ENCODE measurements around the gene SHISAL2B.

The SHISAL2B gene

GRCh38 chr5:64754066-64754465 lies 63.8 kb downstream of the SHISAL2B start:
- no peak for TF ChIP-seq GATA3 (IDR thresholded peaks at IDR 0.05; ENCODE audit: low read depth, low read length)
- no peak for TF ChIP-seq GATA2 (IDR thresholded peaks at IDR 0.05; ENCODE audit: low read depth, low read length)

GRCh38 chr5:64758901-64759300 lies 68.6 kb downstream of the SHISAL2B start:
- TF ChIP-seq GATA2 (IDR thresholded peaks at IDR 0.05; ENCODE audit: low read depth, low read length), result no peak
- no peak for TF ChIP-seq GATA3 (IDR thresholded peaks at IDR 0.05; ENCODE audit: low read depth, low read length)

DNA sequence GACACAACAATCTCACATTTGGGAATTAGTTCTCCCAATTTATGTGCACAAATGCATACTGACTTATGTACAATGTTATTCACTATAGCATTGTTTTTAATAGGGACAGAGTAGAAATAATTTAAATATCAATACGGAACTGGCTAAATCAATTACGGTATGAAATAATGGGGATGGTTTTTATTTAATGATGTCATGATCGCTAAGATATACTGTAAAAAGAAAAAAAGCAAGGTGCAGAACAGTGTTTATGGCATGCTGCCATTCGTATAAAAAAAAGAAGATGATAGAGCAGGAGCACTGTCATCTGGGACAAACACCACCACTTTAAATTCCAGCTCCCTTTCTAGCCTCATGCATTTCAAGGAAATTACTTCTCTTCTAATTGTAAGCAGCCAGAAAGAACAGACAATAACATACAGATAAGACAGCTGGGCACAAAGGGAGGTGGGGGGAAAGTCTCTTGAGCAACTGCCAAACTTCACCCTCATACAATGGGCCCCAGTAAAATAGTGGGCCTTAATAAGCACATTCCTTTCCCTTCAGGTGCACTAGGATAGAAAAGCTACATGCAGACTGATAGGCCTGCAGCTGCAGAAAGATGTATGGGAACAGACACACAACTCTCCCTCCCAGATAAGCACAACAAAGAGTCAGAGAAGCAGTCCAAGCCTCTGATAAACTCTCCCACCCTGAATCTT lies 69.8 kb downstream of the SHISAL2B start:
- no peak for TF ChIP-seq GATA2 (IDR thresholded peaks at IDR 0.05; ENCODE audit: low read depth, low read length)

- no peak for TF ChIP-seq GATA2 (IDR thresholded peaks at IDR 0.05; ENCODE audit: low read depth, low read length)
- TF ChIP-seq GATA3 (IDR thresholded peaks at IDR 0.05; ENCODE audit: low read depth, low read length), result no peak
Measured at GRCh38 chr5:64763948-64764503, 73.7 kb downstream of the SHISAL2B start.

- TF ChIP-seq GATA2 (IDR thresholded peaks at IDR 0.05; ENCODE audit: low read depth, low read length), result no peak
- TF ChIP-seq GATA3 (IDR thresholded peaks at IDR 0.05; ENCODE audit: low read depth, low read length), result no peak
Measured at GRCh38 chr5:64765804-64766504, 75.7 kb downstream of the SHISAL2B start.

GRCh38 chr5:64766941-64767340 lies 76.6 kb downstream of the SHISAL2B start:
- TF ChIP-seq GATA3 (IDR thresholded peaks at IDR 0.05; ENCODE audit: low read depth, low read length) (no peak), GATA2 (IDR thresholded peaks at IDR 0.05; ENCODE audit: low read depth, low read length) (no peak)
